WTC11 (cell line): Measurements from ENCODE around the gene TPM2.

ENCODE experiments used
- CBFB ChIP-seq: sonication (generic); formaldehyde crosslinking; IDR thresholded peaks from 2 replicates; pipeline ENCODE4 v1.8.1; 2022; ENCODE audit warnings: mild to moderate bottlenecking, low read depth, missing genetic modification reagents
- CREB1 ChIP-seq: sonication (generic); formaldehyde crosslinking; IDR thresholded peaks from 2 replicates; pipeline ENCODE4 v1.8.0; 2023; ENCODE audit warnings: mild to moderate bottlenecking, missing genetic modification reagents
- ELF4 ChIP-seq: sonication (generic); formaldehyde crosslinking; IDR thresholded peaks from 2 replicates; pipeline ENCODE4 v1.8.1; 2022; ENCODE audit warnings: low read depth, mild to moderate bottlenecking, moderate library complexity, missing genetic modification reagents
- TF ChIP-seq, protein P1 (sequence below): fragments of 200-600 bp; IDR thresholded peaks from 2 replicates; pipeline ENCODE4 v1.8.0; 2022; ENCODE audit warnings: antibody characterized with exemption
- TF ChIP-seq, protein P2 (sequence below): sonication (generic); formaldehyde crosslinking; IDR thresholded peaks from 2 replicates; pipeline ENCODE4 v1.8.1; 2023; ENCODE audit warnings: mild to moderate bottlenecking, missing genetic modification reagents
- TF ChIP-seq, protein P3 (sequence below): sonication (generic); formaldehyde crosslinking; IDR thresholded peaks from 2 replicates; pipeline ENCODE4 v1.8.1; 2023; ENCODE audit warnings: mild to moderate bottlenecking, missing genetic modification reagents, moderate library complexity
- TF ChIP-seq, protein P4 (sequence below): sonication (generic); formaldehyde crosslinking; conservative IDR thresholded peaks from 2 replicates; pipeline ENCODE4 v1.8.1; 2022; ENCODE audit warnings: mild to moderate bottlenecking, missing genetic modification reagents

DNA sequence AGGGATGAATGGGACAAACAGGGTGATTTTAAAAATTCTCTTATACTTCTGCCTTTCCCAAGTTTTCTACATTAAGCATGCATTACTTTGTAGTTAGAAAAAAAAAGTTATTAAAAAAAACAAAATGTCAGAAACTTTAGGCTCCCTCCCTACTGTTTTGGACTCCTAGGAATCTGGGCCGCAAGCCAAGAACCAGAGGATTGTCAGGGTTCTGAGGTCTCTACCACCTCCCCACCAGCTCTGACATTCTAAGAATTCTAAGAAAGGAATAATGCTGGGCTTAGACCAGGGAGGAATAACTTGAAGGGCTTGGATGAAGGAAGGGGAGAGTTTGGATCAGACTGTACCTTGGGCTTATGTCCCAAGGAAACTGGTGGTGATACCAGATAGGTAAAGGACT lies 23.7 kb downstream of the TPM2 start:
- TF ChIP-seq, protein P1, sequence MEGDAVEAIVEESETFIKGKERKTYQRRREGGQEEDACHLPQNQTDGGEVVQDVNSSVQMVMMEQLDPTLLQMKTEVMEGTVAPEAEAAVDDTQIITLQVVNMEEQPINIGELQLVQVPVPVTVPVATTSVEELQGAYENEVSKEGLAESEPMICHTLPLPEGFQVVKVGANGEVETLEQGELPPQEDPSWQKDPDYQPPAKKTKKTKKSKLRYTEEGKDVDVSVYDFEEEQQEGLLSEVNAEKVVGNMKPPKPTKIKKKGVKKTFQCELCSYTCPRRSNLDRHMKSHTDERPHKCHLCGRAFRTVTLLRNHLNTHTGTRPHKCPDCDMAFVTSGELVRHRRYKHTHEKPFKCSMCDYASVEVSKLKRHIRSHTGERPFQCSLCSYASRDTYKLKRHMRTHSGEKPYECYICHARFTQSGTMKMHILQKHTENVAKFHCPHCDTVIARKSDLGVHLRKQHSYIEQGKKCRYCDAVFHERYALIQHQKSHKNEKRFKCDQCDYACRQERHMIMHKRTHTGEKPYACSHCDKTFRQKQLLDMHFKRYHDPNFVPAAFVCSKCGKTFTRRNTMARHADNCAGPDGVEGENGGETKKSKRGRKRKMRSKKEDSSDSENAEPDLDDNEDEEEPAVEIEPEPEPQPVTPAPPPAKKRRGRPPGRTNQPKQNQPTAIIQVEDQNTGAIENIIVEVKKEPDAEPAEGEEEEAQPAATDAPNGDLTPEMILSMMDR, result no peak
- TF ChIP-seq, protein P2, sequence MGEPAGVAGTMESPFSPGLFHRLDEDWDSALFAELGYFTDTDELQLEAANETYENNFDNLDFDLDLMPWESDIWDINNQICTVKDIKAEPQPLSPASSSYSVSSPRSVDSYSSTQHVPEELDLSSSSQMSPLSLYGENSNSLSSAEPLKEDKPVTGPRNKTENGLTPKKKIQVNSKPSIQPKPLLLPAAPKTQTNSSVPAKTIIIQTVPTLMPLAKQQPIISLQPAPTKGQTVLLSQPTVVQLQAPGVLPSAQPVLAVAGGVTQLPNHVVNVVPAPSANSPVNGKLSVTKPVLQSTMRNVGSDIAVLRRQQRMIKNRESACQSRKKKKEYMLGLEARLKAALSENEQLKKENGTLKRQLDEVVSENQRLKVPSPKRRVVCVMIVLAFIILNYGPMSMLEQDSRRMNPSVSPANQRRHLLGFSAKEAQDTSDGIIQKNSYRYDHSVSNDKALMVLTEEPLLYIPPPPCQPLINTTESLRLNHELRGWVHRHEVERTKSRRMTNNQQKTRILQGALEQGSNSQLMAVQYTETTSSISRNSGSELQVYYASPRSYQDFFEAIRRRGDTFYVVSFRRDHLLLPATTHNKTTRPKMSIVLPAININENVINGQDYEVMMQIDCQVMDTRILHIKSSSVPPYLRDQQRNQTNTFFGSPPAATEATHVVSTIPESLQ (CRISPR knock-in tag), result no peak
- TF ChIP-seq ELF4 (CRISPR knock-in tag) (no peak), CBFB (CRISPR knock-in tag) (no peak), CREB1 (CRISPR knock-in tag) (no peak)
- TF ChIP-seq, protein P3, sequence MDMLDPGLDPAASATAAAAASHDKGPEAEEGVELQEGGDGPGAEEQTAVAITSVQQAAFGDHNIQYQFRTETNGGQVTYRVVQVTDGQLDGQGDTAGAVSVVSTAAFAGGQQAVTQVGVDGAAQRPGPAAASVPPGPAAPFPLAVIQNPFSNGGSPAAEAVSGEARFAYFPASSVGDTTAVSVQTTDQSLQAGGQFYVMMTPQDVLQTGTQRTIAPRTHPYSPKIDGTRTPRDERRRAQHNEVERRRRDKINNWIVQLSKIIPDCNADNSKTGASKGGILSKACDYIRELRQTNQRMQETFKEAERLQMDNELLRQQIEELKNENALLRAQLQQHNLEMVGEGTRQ (CRISPR knock-in tag), result no peak
- TF ChIP-seq, protein P4, sequence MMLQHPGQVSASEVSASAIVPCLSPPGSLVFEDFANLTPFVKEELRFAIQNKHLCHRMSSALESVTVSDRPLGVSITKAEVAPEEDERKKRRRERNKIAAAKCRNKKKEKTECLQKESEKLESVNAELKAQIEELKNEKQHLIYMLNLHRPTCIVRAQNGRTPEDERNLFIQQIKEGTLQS (CRISPR knock-in tag), result no peak
